Common myeloid progenitor, CD34-positive (primary cell): ENCODE data around the gene GTSF1L.
A peak's percentile ranks its signal among the peaks of the same experiment; 100 is the strongest.

ENCODE experiments used
- CTCF ChIA-PET: fragments of 350-600 bp; sonication (Branson Sonifier 250); formaldehyde crosslinking; loops from one replicate; lab custom pipeline; 2021; ENCODE audit warnings: antibody characterized with exemption; lab: Charles Lee
- POLR2A ChIA-PET: fragments of 350-600 bp; sonication (Branson Sonifier 250); formaldehyde crosslinking; loops from one replicate; lab custom pipeline; 2021; ENCODE audit warnings: antibody characterized with exemption; lab: Charles Lee
- DNase-seq, 3 donors: peaks; one replicate each; pipeline versions ENCODE4 v3.0.0 to v3.0.0-alpha.2; 2013
- H3K27ac ChIP-seq, 2 experiments: 1 replicate in 1 of 2; 2 replicates in 1 of 2; pipeline ENCODE4 v1.7.0; 2013; ENCODE audit warnings: inconsistent platforms in 2 of 2, low read length in 2 of 2, mild to moderate bottlenecking in 2 of 2, low read depth in 1 of 2, moderate library complexity in 1 of 2; ENCODE audit not compliant: severe bottlenecking in 2 of 2, insufficient read depth in 1 of 2, poor library complexity in 1 of 2
- H3K27me3 ChIP-seq, 5 experiments: replicated peaks in 2 of 5; 1 replicate in 3 of 5; 2 replicates in 2 of 5; pipeline versions ENCODE4 v1.6.1 to v1.7.0; 2013; ENCODE audit warnings: low read length in 4 of 5, mild to moderate bottlenecking in 2 of 5, moderate library complexity in 2 of 5, inconsistent platforms in 1 of 5; ENCODE audit not compliant: insufficient read depth in 5 of 5, control insufficient read depth in 4 of 5
- H3K36me3 ChIP-seq, 4 experiments: 1 replicate in 2 of 4; 2 replicates in 2 of 4; pipeline versions ENCODE4 v1.6.1 to v1.7.0; 2013; ENCODE audit warnings: low read length in 3 of 4, control low read depth in 1 of 4, mild to moderate bottlenecking in 1 of 4; ENCODE audit not compliant: control insufficient read depth in 4 of 4, insufficient read depth in 4 of 4
- H3K4me1 ChIP-seq, 4 experiments: 1 replicate in 3 of 4; 2 replicates in 1 of 4; pipeline versions ENCODE4 v1.6.1 to v1.7.1; 2013; ENCODE audit warnings: low read length in 3 of 4, mild to moderate bottlenecking in 3 of 4, control low read depth in 1 of 4, inconsistent platforms in 1 of 4, moderate library complexity in 1 of 4; ENCODE audit not compliant: control insufficient read depth in 4 of 4, insufficient read depth in 4 of 4; ENCODE audit errors: control extremely low read depth in 1 of 4
- H3K4me3 ChIP-seq, 7 experiments: 1 replicate in 4 of 7; 2 replicates in 3 of 7; pipeline versions ENCODE4 v1.5.1 to v1.7.0; 2013; ENCODE audit warnings: mild to moderate bottlenecking in 7 of 7, low read length in 6 of 7, moderate library complexity in 6 of 7, inconsistent platforms in 2 of 7, low read depth in 2 of 7, control low read depth in 1 of 7; ENCODE audit not compliant: insufficient read depth in 4 of 7, control insufficient read depth in 1 of 7; ENCODE audit errors: extremely low read depth in 1 of 7
- H3K9me3 ChIP-seq, 5 experiments: 1 replicate in 4 of 5; 2 replicates in 1 of 5; pipeline versions ENCODE4 v1.6.1 to v1.7.1; 2013; ENCODE audit warnings: low read length in 4 of 5, mild to moderate bottlenecking in 2 of 5, inconsistent platforms in 1 of 5, low read depth in 1 of 5, moderate library complexity in 1 of 5; ENCODE audit not compliant: control insufficient read depth in 4 of 5, insufficient read depth in 2 of 5; ENCODE audit errors: control extremely low read depth in 1 of 5
- WGBS: methylation state at CpG from one replicate; pipeline ENCODE4 v1.1.5; 2013; ENCODE audit not compliant: insufficient coverage; 5-methylcytosine and 5-hydroxymethylcytosine counted together

The GTSF1L gene

DNA sequence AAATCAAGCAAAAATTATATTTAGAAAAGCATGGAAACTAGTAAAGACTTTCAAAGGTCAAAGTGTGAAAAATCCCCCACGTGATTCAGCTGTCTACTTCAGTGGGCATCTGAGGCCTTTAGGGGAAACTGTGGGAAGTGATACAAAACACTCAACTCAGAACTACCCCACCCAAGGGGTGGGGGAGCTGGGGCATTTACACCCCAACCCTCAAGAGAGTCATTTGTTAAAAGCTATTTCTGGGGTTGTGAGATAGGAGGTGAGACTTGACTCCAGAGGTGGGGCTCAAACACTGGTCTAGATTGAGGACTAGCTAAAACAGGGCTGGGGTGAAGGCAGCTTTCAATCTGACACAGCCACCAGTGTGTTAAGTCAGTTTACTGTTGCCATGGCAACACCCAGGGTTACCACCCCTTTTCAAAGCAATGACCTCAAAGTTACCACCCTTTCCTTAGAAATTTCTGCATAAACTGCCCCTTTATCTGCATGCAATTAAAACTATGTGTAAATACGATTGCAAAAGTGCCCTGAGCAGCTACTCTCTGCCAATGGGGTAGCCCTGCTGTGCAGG lies 9.9 kb upstream of the GTSF1L start:
- Histone ChIP-seq H3K27me3 (peaks cover 0 to 9% (median 4%) of the 10 kb centered on the region in 5 experiments), H3K4me3 (no peak overlapping the region), H3K9me3 (peaks cover 0 to 2% (median 0%) of the 10 kb centered on the region in 5 experiments), H3K4me1 (no peaks in the 10 kb centered on the region), H3K36me3 (no peaks in the 10 kb centered on the region), H3K27ac (no peak overlapping the region)
- ChIA-PET CTCF (interaction anchor here (1.0 kb wide), 1 partner anchor 320 kb away, joined by 3 read pairs; no protein-coding TSS in a partner anchor), POLR2A (no interaction called here)
- 58% methylated on average over 1 of the region's 2 CpGs for WGBS
- peak in 2 of 3 donors; percentile 23 to 39 for DNase-seq

DNA sequence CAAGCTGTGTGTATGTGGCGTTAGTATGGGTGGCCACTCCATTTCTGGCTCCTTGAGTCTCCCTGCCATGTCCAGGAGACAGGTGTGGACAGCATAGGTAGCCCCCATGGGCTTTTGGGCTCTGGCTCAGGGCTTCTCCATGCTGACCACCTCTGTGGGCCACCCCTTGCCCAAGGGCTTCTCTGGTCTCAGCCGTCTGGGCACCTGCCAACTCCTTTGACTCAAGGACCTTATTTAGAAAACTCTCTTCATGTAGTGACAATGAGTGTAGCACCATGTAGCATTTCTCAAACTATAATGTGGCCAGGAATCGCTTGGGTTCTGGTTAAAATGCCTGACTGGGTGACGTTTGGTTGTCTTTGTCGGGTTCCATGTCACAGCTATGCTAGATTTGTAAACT lies 5.1 kb upstream of the GTSF1L start:
- 96% methylated on average over 5 of the region's 5 CpGs for WGBS
- Histone ChIP-seq H3K27ac (no peak overlapping the region), H3K27me3 (peaks cover 0 to 7% (median 4%) of the 10 kb centered on the region in 5 experiments), H3K4me3 (no peak overlapping the region), H3K9me3 (peaks cover 0 to 5% (median 0%) of the 10 kb centered on the region in 5 experiments), H3K36me3 (no peaks in the 10 kb centered on the region), H3K4me1 (no peaks in the 10 kb centered on the region)
- ChIA-PET POLR2A (no interaction called here), CTCF (no interaction called here)
- DNase-seq = no peak

DNA sequence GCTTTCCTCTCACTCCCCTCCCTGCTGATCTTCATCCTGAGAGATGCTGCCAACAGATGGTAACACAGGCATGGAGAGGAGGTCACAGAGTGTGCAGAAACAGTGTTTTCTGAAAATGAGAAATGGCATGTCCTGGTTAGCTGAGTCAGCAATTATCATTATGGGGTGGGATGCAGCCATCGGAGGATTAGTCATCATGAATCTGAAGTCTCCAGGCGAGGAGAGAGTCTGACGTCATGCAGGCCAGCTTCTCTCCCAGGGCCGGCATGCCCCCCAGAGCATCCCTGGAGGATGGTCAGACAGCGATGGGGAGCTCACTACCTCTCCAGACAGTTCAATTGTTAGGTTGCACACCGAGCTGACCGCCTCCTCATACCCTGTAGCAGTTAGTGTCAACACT lies 4.7 kb upstream of the GTSF1L start:
- POLR2A ChIA-PET = no interaction called here

DNA sequence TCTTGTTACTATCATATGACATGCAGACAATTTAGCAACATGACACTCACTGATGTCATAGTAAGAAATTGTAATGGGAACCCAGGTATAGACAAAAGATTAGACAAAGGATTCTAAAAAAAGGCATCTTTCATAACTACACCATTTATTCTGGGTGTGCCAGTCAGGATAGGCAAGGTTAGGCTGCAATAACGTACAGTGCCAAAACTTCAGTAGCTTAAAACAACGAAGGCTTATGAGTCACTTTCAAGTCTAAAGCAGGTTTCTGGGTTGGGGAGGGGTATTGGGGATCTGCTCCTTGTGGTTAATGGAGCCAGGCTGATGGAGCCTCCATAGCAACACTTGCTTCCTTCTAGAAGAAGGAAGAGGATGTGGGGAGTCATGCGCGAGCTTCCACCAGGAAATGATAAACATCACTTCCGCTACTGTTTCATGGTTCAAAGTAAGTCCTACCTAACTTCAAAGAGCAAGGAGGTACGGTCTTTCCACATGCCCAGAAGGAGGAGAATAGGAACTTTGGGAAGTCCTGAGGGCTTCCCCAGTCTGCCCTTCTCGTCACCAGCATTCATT lies 2.0 kb upstream of the GTSF1L start:
- POLR2A ChIA-PET = interaction anchor here (0.6 kb wide), 1 partner anchor 385 kb away, joined by 3 read pairs; no protein-coding TSS in a partner anchor
- peaks cover 0 to 5% (median 0%) of the 10 kb centered on the region in 5 experiments for H3K9me3 ChIP-seq
- no peaks in the 10 kb centered on the region for H3K4me1 ChIP-seq
- H3K36me3 ChIP-seq = no peaks in the 10 kb centered on the region
- no peak overlapping the region for H3K4me3 ChIP-seq
- peaks cover 0 to 14% (median 2%) of the 10 kb centered on the region in 5 experiments for H3K27me3 ChIP-seq
- DNase-seq = peak in 1 of 3 donors; percentile 18
- 73% methylated on average over 4 of the region's 7 CpGs for WGBS
- CTCF ChIA-PET = interaction anchor here (1.3 to 1.9 kb wide), 2 partner anchors 18 to 21 kb away, joined by 4 to 6 read pairs; no protein-coding TSS in a partner anchor
- no peak overlapping the region for H3K27ac ChIP-seq

More for the DNA sequence above, 4.7 kb upstream of the GTSF1L start:
- 92% methylated on average over 7 of the region's 7 CpGs for WGBS
- Histone ChIP-seq H3K27ac (no peak overlapping the region), H3K9me3 (peaks cover 0 to 5% (median 0%) of the 10 kb centered on the region in 5 experiments), H3K4me3 (no peak overlapping the region), H3K4me1 (no peaks in the 10 kb centered on the region), H3K27me3 (peaks cover 0 to 11% (median 4%) of the 10 kb centered on the region in 5 experiments), H3K36me3 (no peaks in the 10 kb centered on the region)
- no peak for DNase-seq
- CTCF ChIA-PET = no interaction called here

DNA sequence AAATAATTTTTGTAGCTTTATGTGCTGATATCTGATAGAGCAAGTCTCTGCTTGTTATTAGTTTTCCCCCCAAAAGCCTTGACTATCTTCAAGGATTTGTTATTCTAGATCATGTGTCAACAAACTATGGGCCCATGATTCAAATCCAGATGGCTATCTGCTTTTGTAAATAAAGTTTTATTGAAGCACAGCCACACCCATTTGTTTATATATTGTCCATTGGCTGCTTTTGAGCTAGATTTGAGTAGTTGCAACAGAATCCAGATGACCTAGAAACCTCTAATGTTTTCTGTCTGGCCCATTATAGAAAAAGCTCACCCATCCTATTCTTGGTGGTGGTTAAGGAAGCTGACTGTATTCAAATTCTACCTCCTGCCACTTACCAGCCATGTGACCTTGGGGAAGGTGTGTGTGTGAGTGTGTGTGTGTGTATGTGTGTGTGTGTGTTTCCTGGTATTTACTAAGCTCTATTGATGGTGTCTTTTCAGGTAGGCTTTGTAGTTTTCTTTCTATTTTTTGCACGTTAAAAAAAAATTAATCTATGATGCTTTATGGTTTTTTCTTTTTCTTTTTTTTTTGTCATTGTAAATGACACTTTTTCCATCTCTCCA lies 1.3 kb upstream of the GTSF1L start:
- Histone ChIP-seq H3K4me3 (no peak overlapping the region), H3K36me3 (no peaks in the 10 kb centered on the region), H3K9me3 (peaks cover 0 to 5% (median 0%) of the 10 kb centered on the region in 5 experiments), H3K27ac (no peak overlapping the region), H3K4me1 (no peaks in the 10 kb centered on the region), H3K27me3 (peaks cover 0 to 13% (median 2%) of the 10 kb centered on the region in 5 experiments)
- WGBS = no CpG with 5 or more reads among the region's 1 CpG
- no peak for DNase-seq
- POLR2A ChIA-PET = no interaction called here
- CTCF ChIA-PET = interaction anchor here (1.3 to 1.9 kb wide), 2 partner anchors 17 to 22 kb away, joined by 4 to 6 read pairs; no protein-coding TSS in a partner anchor

DNA sequence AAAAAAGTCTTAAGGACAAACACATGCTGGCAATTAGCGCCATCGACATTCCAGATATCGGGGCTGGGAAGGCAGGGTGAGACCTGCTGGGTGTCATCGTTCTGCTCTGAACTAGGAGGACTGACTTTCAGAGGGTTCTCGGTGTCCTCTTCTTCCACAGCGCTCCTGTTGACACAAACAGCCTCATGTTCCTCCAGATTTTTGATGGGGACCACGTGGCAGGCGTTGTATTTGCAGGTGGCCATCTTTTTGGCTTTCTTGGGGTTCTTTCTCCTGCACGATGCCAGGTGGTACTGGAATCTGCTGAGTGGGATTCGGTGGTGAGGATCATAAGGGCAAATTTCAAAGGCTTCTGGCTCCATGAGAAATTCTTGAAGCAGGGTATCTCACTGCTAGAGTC lies 469 bp downstream of the GTSF1L start:
- Histone ChIP-seq H3K27ac (no peak overlapping the region), H3K9me3 (peaks cover 0 to 5% (median 0%) of the 10 kb centered on the region in 5 experiments), H3K36me3 (no peaks in the 10 kb centered on the region), H3K4me3 (no peak overlapping the region), H3K4me1 (no peaks in the 10 kb centered on the region), H3K27me3 (peaks cover 0 to 20% (median 2%) of the 10 kb centered on the region in 5 experiments)
- ChIA-PET POLR2A (no interaction called here), CTCF (no interaction called here)
- DNase-seq = no peak
- WGBS = 96% methylated on average over 10 of the region's 10 CpGs

DNA sequence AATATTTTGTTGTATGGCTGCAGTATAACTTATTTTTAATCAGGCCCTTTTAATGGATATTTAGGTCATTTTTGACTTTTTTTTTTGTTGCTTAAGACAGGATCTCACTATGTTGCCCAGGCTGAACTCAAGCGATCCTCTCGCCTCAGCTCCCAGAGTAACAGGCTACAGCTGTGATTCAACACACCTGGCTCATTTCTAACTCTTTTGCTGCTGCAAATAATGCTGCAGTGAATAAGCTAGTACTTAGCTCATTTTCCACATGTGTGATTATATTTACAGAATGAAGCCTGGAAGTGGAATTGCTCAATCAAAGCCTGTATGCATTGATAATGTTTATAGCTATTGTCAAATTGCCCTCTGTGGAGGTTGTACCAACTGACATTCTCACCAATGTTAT lies 1.1 kb downstream of the GTSF1L start:
- WGBS = 60% methylated on average over 1 of the region's 2 CpGs
- Histone ChIP-seq H3K4me1 (no peaks in the 10 kb centered on the region), H3K27ac (no peak overlapping the region), H3K36me3 (no peaks in the 10 kb centered on the region), H3K27me3 (peaks cover 0 to 22% (median 2%) of the 10 kb centered on the region in 5 experiments), H3K9me3 (peaks cover 0 to 5% (median 0%) of the 10 kb centered on the region in 5 experiments), H3K4me3 (no peak overlapping the region)
- ChIA-PET CTCF (no interaction called here), POLR2A (no interaction called here)
- no peak for DNase-seq
